GM23338 (cell line): ENCODE measurements around the gene PARP3. TPM values are rescaled to one million over a fixed set of nuclear protein-coding genes. Genes with fewer than 3 reads are reported as not detected.

Experiments used
- ATAC-seq: fragments of 200-7000 bp; cut with Tn5 transposase; 3 replicates; pipeline ENCODE4 v1.9.1; 2020
- DNase-seq: peaks from one replicate; pipeline ENCODE4 v3.0.0-alpha.2; 2015; ENCODE audit warnings: low spot score
- H2AFZ ChIP-seq: fragments of 200-600 bp; sonication (generic); 2 replicates; pipeline ENCODE4 v1.8.0; 2016; ENCODE audit warnings: antibody characterized with exemption, mild to moderate bottlenecking, moderate library complexity
- H3F3A ChIP-seq: fragments of 200-600 bp; sonication (generic); replicated peaks from 2 replicates; pipeline ENCODE4 v1.8.0; 2017; ENCODE audit warnings: antibody characterized with exemption, mixed run types, low read depth
- H3K27ac ChIP-seq: fragments of 200-600 bp; sonication (generic); 2 replicates; pipeline ENCODE4 v1.6.1; 2016; ENCODE audit warnings: low read depth
- H3K27me3 ChIP-seq: fragments of 200-600 bp; sonication (generic); 2 replicates; pipeline ENCODE4 v1.8.0; 2016; ENCODE audit warnings: mild to moderate bottlenecking, mixed run types, moderate library complexity; ENCODE audit not compliant: insufficient read depth
- H3K36me3 ChIP-seq: fragments of 200-600 bp; sonication (generic); 2 replicates; pipeline ENCODE4 v1.8.0; 2016; ENCODE audit warnings: mild to moderate bottlenecking; ENCODE audit not compliant: insufficient read depth
- H3K4me1 ChIP-seq: fragments of 200-600 bp; sonication (generic); 2 replicates; pipeline ENCODE4 v1.8.0; 2016; ENCODE audit warnings: mild to moderate bottlenecking, moderate library complexity; ENCODE audit not compliant: insufficient read depth
- H3K4me2 ChIP-seq: fragments of 200-600 bp; sonication (generic); 2 replicates; pipeline ENCODE4 v1.7.1; 2017; ENCODE audit warnings: mixed run types
- H3K4me3 ChIP-seq: fragments of 200-600 bp; sonication (generic); 2 replicates; pipeline ENCODE4 v1.6.1; 2016; ENCODE audit warnings: mixed run types
- H3K79me2 ChIP-seq: fragments of 200-600 bp; sonication (generic); replicated peaks from 2 replicates; pipeline ENCODE4 v1.8.0; 2017; ENCODE audit warnings: mild to moderate bottlenecking; ENCODE audit not compliant: insufficient read depth
- H3K9me2 ChIP-seq: fragments of 200-600 bp; sonication (generic); 2 replicates; pipeline ENCODE4 v1.8.0; 2017; ENCODE audit not compliant: insufficient read depth
- H4K20me1 ChIP-seq: fragments of 200-600 bp; sonication (generic); replicated peaks from 2 replicates; pipeline ENCODE4 v1.8.0; 2017; ENCODE audit warnings: mild to moderate bottlenecking; ENCODE audit not compliant: insufficient read depth
- H3K27ac Mint-ChIP-seq: 2 replicates; pipeline ENCODE4 v1.8.0; 2020; ENCODE audit warnings: inconsistent platforms, mild to moderate bottlenecking, moderate library complexity, mixed read lengths
- H3K27me3 Mint-ChIP-seq: 3 replicates; pipeline ENCODE4 v1.8.0; 2022; ENCODE audit warnings: low read depth, mild to moderate bottlenecking, moderate library complexity, mixed read lengths, inconsistent platforms; ENCODE audit not compliant: insufficient read depth, poor library complexity
- H3K36me3 Mint-ChIP-seq: 3 replicates; pipeline ENCODE4 v1.8.0; 2021; ENCODE audit warnings: low read depth, mild to moderate bottlenecking, inconsistent platforms, moderate library complexity, mixed read lengths
- H3K4me1 Mint-ChIP-seq: 3 replicates; pipeline ENCODE4 v1.8.0; 2020; ENCODE audit warnings: mild to moderate bottlenecking, inconsistent platforms, mixed read lengths
- H3K4me3 Mint-ChIP-seq: 3 replicates; pipeline ENCODE4 v1.8.0; 2021; ENCODE audit warnings: moderate library complexity, mild to moderate bottlenecking, inconsistent platforms, mixed read lengths
- H3K9me3 Mint-ChIP-seq: 3 replicates; pipeline ENCODE4 v1.8.0; 2020; ENCODE audit warnings: moderate library complexity, mild to moderate bottlenecking, inconsistent platforms, mixed read lengths
- CREB1 ChIP-seq: fragments of 250-450 bp; sonication (Bioruptor Pico); IDR thresholded peaks from 2 replicates; pipeline ENCODE4 v1.5.0; 2020; ENCODE audit warnings: low read depth, mild to moderate bottlenecking, moderate library complexity
- ZNF331 ChIP-seq: fragments of 250-450 bp; sonication (Bioruptor Pico); IDR thresholded peaks from 2 replicates; pipeline ENCODE4 v1.5.0; 2020; ENCODE audit warnings: low read depth, mild to moderate bottlenecking, moderate library complexity
- ZNF462 ChIP-seq: fragments of 250-450 bp; sonication (Bioruptor Pico); IDR thresholded peaks from 2 replicates; pipeline ENCODE4 v1.5.0; 2020; ENCODE audit warnings: mild to moderate bottlenecking, moderate library complexity
- polyA plus RNA-seq: library from polyadenylated mRNA; unstranded; fragments of >200 nt; fragmentation: Nextera tagmentation; extraction: Ambion mirVana; gene quantifications from 2 replicates; pipeline ENCODE4 v1.2.1, GENCODE V29; 2016
- total RNA-seq: library from RNA; depleted of rRNA; stranded (reverse); fragments of >200 nt; shearing (Covaris generic); gene quantifications from 2 replicates; pipeline ENCODE4 v1.2.3, GENCODE V29; 2014

The PARP3 gene
- total and polyA plus RNA-seq, 2 experiments from 2014 or later: 0.76 to 1.1 TPM

DNA sequence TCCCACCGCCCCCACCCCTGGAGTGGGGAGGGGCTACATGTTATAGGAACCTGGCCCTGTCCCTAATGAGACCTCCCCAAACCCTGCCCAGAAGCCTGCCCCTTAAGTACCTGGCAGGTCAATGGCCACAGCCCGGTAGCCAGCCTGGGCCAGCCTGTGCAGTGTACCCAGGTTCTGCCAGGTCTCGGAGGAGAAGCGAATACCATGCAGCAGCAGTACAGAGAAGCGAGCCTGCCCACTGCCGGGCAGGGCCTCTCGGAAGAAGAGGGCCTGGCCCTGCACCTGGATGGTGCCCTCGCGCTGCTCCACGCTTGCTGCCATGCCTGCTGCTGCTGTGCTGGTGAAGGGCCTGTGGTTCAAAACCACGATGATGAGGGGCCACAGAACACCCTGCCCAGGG, 29.2 kb downstream of the PARP3 start (continued):
- no peak for TF ChIP-seq ZNF462 (CRISPR knock-in tag)

DNA sequence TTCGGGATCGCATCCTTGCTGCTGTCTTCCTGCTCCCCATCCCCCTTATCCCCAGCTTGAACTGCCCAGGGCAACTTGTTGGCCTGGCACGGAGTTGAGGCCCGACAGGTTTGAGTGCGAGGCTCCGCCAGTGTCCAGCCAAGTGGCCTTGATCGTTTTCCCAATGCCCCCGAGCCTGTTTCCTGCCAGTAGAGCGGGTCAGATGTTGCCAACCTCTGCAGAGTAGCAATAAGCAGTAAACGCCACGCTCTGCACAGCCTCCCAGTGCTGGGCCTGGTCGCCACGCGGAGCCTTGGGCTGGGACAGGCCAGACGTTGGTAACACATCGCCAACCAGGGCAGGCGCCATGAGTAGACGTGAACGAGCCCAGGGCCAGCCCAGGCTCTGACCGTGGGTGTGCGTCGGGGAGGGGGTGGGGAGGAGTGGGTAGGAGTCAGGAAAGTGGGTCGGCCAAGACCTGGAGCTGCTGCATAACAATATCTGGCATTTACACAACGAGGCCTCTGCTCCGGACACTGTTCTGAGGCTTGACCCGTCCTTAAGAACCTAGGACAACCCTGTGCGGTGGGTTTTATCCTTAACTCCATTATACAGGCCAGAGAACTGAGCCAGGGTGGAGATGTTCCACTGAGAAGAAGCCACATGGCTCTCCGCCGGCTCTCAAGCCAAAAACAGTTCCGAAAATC, 32.3 kb downstream of the PARP3 start:
- no peaks in the 10 kb centered on the region; the same call in 1 of the 3 replicates for H3K36me3 Mint-ChIP-seq
- H3K4me2 ChIP-seq: peak overlapping the region; percentile 91
- no peaks in the 10 kb centered on the region; the same call in 2 of the 3 replicates for H3K9me3 Mint-ChIP-seq
- no peak overlapping the region for H3K27ac Mint-ChIP-seq
- H3F3A ChIP-seq: peaks cover 24% of the 10 kb centered on the region
- no peak for DNase-seq
- no peaks in the 10 kb centered on the region for H3K79me2 ChIP-seq
- H3K4me1 ChIP-seq: peaks cover 22% of the 10 kb centered on the region
- H4K20me1 ChIP-seq: no peaks in the 10 kb centered on the region
- TF ChIP-seq ZNF331 (no peak), CREB1 (CRISPR knock-in tag) (no peak)
- ATAC-seq: peak; percentile 18
- peak overlapping the region; percentile 79 for H3K4me3 ChIP-seq
- H2AFZ ChIP-seq: peak overlapping the region; percentile 96
- no peaks in the 10 kb centered on the region for H3K36me3 ChIP-seq
- no peaks in the 10 kb centered on the region for H3K9me2 ChIP-seq
- H3K4me1 Mint-ChIP-seq: peaks cover 30% of the 10 kb centered on the region
- H3K27me3 ChIP-seq: peaks cover 38% of the 10 kb centered on the region
- H3K27ac ChIP-seq: no peak overlapping the region
- H3K27me3 Mint-ChIP-seq: peaks cover 35% of the 10 kb centered on the region
- H3K4me3 Mint-ChIP-seq: peak overlapping the region; percentile 83
